ENCODE results near the gene INSL4. TPM values are rescaled to one million over a fixed set of nuclear protein-coding genes. Genes with fewer than 3 reads are reported as not detected.

The INSL4 gene
- total RNA-seq, 4 donors from 2014 or later = not detected

DNA sequence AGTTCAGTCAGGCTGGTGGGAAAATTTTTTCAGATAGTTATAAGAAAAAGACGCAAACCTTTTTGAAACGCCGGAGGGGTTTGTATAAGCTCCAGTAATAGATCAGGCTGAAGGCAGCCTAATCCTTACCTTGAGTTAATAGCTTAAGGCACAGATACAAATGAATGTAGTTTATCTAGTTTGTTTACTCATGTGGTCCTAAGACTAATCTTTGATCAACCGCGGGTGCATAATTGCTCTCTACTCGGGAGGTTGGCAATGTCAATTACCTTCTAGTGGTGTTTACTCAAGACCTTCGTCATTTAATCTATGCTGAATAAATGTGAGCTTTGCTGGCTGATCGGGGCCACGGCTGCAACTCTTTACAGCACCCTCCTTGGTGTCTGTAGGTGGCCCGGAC lies 665 bp upstream of the INSL4 start:
- Histone ChIP-seq H3K27ac (no peak overlapping the region), H3K27me3 (peaks cover 3% of the 10 kb centered on the region)

DNA sequence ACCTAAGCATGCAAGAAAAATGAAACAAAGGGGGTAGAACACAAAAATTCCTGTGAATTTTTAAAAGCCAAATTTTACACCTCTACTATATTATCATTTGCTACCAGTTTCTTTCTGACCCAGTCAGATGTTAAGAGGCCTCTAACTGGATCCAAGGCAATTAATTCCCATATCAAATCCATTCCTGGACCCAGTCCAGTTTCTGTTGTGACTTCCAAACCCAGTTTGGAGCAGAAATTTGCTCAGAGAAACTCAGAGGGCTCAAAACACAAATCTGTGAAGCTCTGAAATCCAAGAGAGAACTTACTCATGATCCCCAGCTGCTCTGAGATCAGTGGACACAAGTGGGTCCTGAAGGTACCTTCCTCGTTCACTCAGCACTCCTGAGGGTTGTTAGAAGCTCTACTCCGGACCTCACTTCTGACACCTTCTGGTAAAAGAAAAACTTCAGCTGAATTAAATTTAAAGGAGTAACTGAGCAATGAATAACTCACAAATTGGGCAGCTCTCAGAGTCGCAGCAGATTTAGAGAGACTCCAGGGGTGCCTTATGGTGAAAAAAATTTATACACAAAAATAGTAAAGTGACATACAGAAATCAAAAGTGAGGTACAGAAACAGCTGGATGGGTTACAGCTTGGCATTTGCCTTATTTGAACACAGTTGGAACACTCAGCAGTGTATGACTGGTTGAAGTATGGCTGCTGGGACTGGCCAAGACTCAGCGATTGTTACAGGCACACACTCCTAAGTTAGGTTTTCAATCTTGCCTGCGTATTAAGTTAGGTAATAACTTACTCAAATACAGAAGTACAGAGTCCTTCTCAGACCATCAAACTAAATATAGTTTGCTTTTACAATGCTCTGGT lies 32.4 kb downstream of the INSL4 start:
- WGBS, 2 donors (ENCODE audit: low coverage in 1 of 2) = 49 to 100% methylated on average over 1 to 5 of the region's 5 CpGs
- H3K9me3 ChIP-seq = no peaks in the 10 kb centered on the region
- TF ChIP-seq, protein P1, sequence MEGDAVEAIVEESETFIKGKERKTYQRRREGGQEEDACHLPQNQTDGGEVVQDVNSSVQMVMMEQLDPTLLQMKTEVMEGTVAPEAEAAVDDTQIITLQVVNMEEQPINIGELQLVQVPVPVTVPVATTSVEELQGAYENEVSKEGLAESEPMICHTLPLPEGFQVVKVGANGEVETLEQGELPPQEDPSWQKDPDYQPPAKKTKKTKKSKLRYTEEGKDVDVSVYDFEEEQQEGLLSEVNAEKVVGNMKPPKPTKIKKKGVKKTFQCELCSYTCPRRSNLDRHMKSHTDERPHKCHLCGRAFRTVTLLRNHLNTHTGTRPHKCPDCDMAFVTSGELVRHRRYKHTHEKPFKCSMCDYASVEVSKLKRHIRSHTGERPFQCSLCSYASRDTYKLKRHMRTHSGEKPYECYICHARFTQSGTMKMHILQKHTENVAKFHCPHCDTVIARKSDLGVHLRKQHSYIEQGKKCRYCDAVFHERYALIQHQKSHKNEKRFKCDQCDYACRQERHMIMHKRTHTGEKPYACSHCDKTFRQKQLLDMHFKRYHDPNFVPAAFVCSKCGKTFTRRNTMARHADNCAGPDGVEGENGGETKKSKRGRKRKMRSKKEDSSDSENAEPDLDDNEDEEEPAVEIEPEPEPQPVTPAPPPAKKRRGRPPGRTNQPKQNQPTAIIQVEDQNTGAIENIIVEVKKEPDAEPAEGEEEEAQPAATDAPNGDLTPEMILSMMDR (IDR thresholded peaks at IDR 0.05) = no peak
- TF ChIP-seq EP300 (IDR thresholded peaks at IDR 0.05) (no peak), POLR2AphosphoS5 (IDR thresholded peaks at IDR 0.05) (no peak), POLR2A (IDR thresholded peaks at IDR 0.05) (no peak)
- no peak overlapping the region for H3K27ac ChIP-seq
- no peak for ATAC-seq
- H3K4me3 ChIP-seq = no peak overlapping the region
- H3K36me3 ChIP-seq = no peaks in the 10 kb centered on the region
- no peaks in the 10 kb centered on the region for H3K27me3 ChIP-seq
- H3K4me1 ChIP-seq = no peaks in the 10 kb centered on the region

More for the DNA sequence above, 665 bp upstream of the INSL4 start:
- Histone ChIP-seq H3K4me1 (no peaks in the 10 kb centered on the region), H3K36me3 (no peaks in the 10 kb centered on the region), H3K9me3 (peaks cover 0 to 12% (median 0%) of the 10 kb centered on the region in 3 donors), H3K4me3 (no peak overlapping the region)
- TF ChIP-seq POLR2AphosphoS5 (IDR thresholded peaks at IDR 0.05) (no peak), EP300 (IDR thresholded peaks at IDR 0.05) (no peak), POLR2A (IDR thresholded peaks at IDR 0.05) (no peak)
- TF ChIP-seq, protein P1 (IDR thresholded peaks at IDR 0.05) = no peak
- ATAC-seq = no peak
- 61 to 81% methylated on average over 7 to 10 of the region's 10 CpGs for WGBS, 2 donors (ENCODE audit: low coverage in 1 of 2)

DNA sequence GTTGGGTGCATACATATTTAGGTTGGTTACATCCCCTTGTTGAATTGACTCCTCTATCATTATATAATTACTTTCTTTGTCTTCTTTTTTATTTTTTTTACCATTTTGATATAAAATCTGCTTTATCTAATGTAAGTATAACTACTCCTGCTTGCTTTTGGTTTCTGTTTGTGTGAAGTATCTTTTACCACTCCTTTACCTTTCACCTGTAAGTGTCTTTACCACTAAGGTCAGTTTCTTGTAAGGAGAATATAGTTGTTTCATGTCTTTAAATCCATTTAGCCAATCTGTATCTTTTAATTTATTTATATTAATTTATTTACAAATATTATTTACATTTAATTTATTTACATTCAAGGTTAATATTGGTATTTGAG lies 33.0 kb downstream of the INSL4 start:
- H3K36me3 ChIP-seq = no peaks in the 10 kb centered on the region
- no peaks in the 10 kb centered on the region for H3K27me3 ChIP-seq
- no peaks in the 10 kb centered on the region for H3K9me3 ChIP-seq
- H3K4me3 ChIP-seq = no peak overlapping the region
- TF ChIP-seq POLR2A (IDR thresholded peaks at IDR 0.05) = no peak
- TF ChIP-seq, protein P1 (IDR thresholded peaks at IDR 0.05) = no peak
- no peak for TF ChIP-seq EP300 (IDR thresholded peaks at IDR 0.05)
- TF ChIP-seq POLR2AphosphoS5 (IDR thresholded peaks at IDR 0.05) = no peak
- no peak for ATAC-seq
- no peaks in the 10 kb centered on the region for H3K4me1 ChIP-seq
- no peak overlapping the region for H3K27ac ChIP-seq

DNA sequence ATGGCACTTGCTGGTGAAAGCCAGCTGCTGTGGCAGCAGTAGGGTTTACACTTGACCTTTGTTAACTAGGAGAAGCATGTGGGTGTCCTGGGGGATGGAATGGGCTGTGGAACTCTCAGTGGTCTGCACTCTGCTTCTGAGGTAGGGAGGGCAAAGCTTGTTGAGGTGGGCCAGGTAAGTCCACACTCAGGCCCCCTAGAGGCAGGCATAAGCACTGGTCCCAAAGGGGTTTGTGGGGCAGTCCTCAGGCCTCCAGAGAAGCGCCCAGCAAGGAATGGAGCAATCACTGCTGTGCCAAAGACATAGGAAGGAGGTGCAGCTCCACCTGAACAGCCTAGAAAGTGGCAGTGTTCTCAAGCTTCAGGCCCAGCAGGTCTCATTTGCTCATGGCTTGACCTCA lies 34.7 kb downstream of the INSL4 start:
- Histone ChIP-seq H3K4me3 (no peak overlapping the region), H3K4me1 (no peaks in the 10 kb centered on the region), H3K9me3 (no peaks in the 10 kb centered on the region), H3K36me3 (no peaks in the 10 kb centered on the region), H3K27me3 (no peaks in the 10 kb centered on the region), H3K27ac (no peak overlapping the region)
- WGBS, 2 donors (ENCODE audit: low coverage in 1 of 2) = no CpG with 5 or more reads among the region's 1 CpG
- no peak for ATAC-seq
- TF ChIP-seq, protein P1 (IDR thresholded peaks at IDR 0.05) = no peak
- no peak for TF ChIP-seq POLR2AphosphoS5 (IDR thresholded peaks at IDR 0.05)
- no peak for TF ChIP-seq EP300 (IDR thresholded peaks at IDR 0.05)
- no peak for TF ChIP-seq POLR2A (IDR thresholded peaks at IDR 0.05)

DNA sequence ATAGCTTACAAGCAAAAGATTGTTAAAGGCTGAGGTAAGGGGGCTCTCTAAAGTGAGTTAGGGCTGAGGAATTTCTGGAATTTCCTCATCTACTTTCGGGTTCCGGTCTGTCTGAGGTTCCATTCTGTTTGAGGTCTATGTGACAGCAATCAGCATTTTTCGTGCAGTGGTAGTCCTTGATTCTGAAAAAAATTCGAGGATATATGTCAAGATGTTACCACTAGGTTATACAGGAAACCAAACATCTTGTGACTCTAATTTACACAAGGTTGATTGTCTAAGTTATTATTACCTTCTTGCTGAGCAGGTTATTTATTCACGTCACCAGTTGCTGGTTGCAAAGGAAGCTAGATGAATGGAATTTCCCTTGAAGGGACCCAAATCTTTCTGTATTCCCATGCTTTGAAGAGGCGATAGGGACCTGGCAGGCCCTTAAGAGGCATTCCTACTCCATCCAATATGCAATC lies 38.1 kb downstream of the INSL4 start:
- WGBS, 2 donors (ENCODE audit: low coverage in 1 of 2) = 47 to 54% methylated on average over 6 of the region's 6 CpGs
- Histone ChIP-seq H3K4me3 (no peak overlapping the region), H3K36me3 (no peaks in the 10 kb centered on the region), H3K4me1 (no peaks in the 10 kb centered on the region), H3K9me3 (no peaks in the 10 kb centered on the region), H3K27ac (no peak overlapping the region), H3K27me3 (no peaks in the 10 kb centered on the region)
- no peak for ATAC-seq
- TF ChIP-seq EP300 (IDR thresholded peaks at IDR 0.05) (no peak), POLR2AphosphoS5 (IDR thresholded peaks at IDR 0.05) (no peak), POLR2A (IDR thresholded peaks at IDR 0.05) (no peak)
- TF ChIP-seq, protein P1 (IDR thresholded peaks at IDR 0.05) = no peak

Measured in gastroesophageal sphincter (tissue), 4 donors.